Fibroblast of lung (primary cell): ENCODE results near the gene ELMO2. TPM values are rescaled to one million over a fixed set of nuclear protein-coding genes. Genes with fewer than 3 reads are reported as not detected.

Experiments
- DNase-seq, 2 donors: peaks; one replicate each; pipeline versions ENCODE4 v3.0.0 to v3.0.0-alpha.2; 2010; ENCODE audit warnings: low read depth in 2 of 2
- H2AFZ ChIP-seq: 2 replicates; pipeline ENCODE4 v1.5.1; 2012; ENCODE audit warnings: low read length, control low read depth, inconsistent platforms
- H3K27ac ChIP-seq: 2 replicates; pipeline ENCODE4 v1.5.1; 2011; ENCODE audit warnings: low read length, control low read depth; ENCODE audit not compliant: insufficient read depth
- H3K27me3 ChIP-seq: 2 replicates; pipeline ENCODE4 v1.5.1; 2011; ENCODE audit warnings: mild to moderate bottlenecking, low read length; ENCODE audit not compliant: control insufficient read depth, insufficient read depth
- H3K36me3 ChIP-seq: 2 replicates; pipeline ENCODE4 v1.5.1; 2011; ENCODE audit warnings: low read length; ENCODE audit not compliant: control insufficient read depth, insufficient read depth
- H3K4me1 ChIP-seq: 2 replicates; pipeline ENCODE4 v1.5.1; 2011; ENCODE audit warnings: low read length; ENCODE audit not compliant: control insufficient read depth, insufficient read depth; ENCODE audit errors: extremely low read depth
- H3K4me2 ChIP-seq: 2 replicates; pipeline ENCODE4 v1.5.1; 2011; ENCODE audit warnings: low read length, control low read depth; ENCODE audit not compliant: insufficient read depth; ENCODE audit errors: extremely low read depth
- H3K4me3 ChIP-seq, 4 experiments: fragments of 200-600 bp in 1 of 4; sonication (generic) in 1 of 4; replicated peaks in 1 of 4; 2 replicates each; pipeline ENCODE4 v1.5.1; 2011 to 2016; ENCODE audit warnings: low read length in 4 of 4, low read depth in 3 of 4, mild to moderate bottlenecking in 3 of 4, control low read depth in 2 of 4, inconsistent platforms in 1 of 4, mixed read lengths in 1 of 4; ENCODE audit not compliant: insufficient read depth in 1 of 4; ENCODE audit errors: control extremely low read depth in 1 of 4
- H3K79me2 ChIP-seq: 2 replicates; pipeline ENCODE4 v1.5.1; 2012; ENCODE audit warnings: mild to moderate bottlenecking, low read length, inconsistent platforms; ENCODE audit not compliant: control insufficient read depth, insufficient read depth
- H3K9ac ChIP-seq: 2 replicates; pipeline ENCODE4 v1.5.1; 2011; ENCODE audit warnings: mild to moderate bottlenecking, low read length, control low read depth; ENCODE audit not compliant: insufficient read depth
- H3K9me3 ChIP-seq: 2 replicates; pipeline ENCODE4 v1.5.1; 2012; ENCODE audit warnings: low read depth, low read length; ENCODE audit not compliant: control insufficient read depth, insufficient read depth
- H4K20me1 ChIP-seq: 2 replicates; pipeline ENCODE4 v1.5.1; 2011; ENCODE audit warnings: low read length; ENCODE audit not compliant: control insufficient read depth, insufficient read depth; ENCODE audit errors: extremely low read depth
- CTCF ChIP-seq, 2 donors: IDR thresholded peaks in 1 of 2; conservative IDR thresholded peaks in 1 of 2; 1 replicate in 1 of 2; 2 replicates in 1 of 2; pipeline ENCODE4 v1.5.1; 2011 to 2012; ENCODE audit warnings: low read length in 2 of 2, control low read depth in 1 of 2, inconsistent platforms in 1 of 2, low read depth in 1 of 2, mild to moderate bottlenecking in 1 of 2
- EZH2 ChIP-seq: IDR thresholded peaks from 2 replicates; pipeline ENCODE4 v1.5.1; 2012; ENCODE audit warnings: low read length, control low read depth, mild to moderate bottlenecking; ENCODE audit errors: missing control alignments
- polyA plus RNA-seq, 2 donors: library from polyadenylated mRNA; depleted of rRNA in 1 of 2; stranded (reverse) in 1 of 2; unstranded in 1 of 2; fragments of >200 nt; gene quantifications; 2 replicates each; pipeline ENCODE4 v1.2.1, GENCODE V29; 2011 to 2012; ENCODE audit warnings: missing spikeins in 1 of 2
- total RNA-seq: library from RNA; depleted of rRNA; stranded (reverse); fragments of >200 nt; gene quantifications from 2 replicates; pipeline ENCODE4 v1.2.1, GENCODE V29; 2014

Gene ELMO2
- total and polyA plus RNA-seq, 2 donors (not counting 1 experiment from before 2014, with no cell fraction given) = 33.7 to 43.8 TPM

- no peak overlapping the region for H3K27ac ChIP-seq
- no peak for DNase-seq
- no peaks in the 10 kb centered on the region for H3K36me3 ChIP-seq
- no peaks in the 10 kb centered on the region for H3K4me1 ChIP-seq
- H3K27me3 ChIP-seq = peaks cover 3% of the 10 kb centered on the region
- no peak overlapping the region for H3K4me2 ChIP-seq
- H2AFZ ChIP-seq = no peak overlapping the region
- H4K20me1 ChIP-seq = no peaks in the 10 kb centered on the region
- TF ChIP-seq CTCF (conservative IDR thresholded peaks at IDR 0.05 in 1 of 2, IDR thresholded peaks at IDR 0.05 in 1 of 2; ENCODE audit: low read depth in 1 of 2, low read length in 2 of 2) (no peak), EZH2 (no peak)
- H3K4me3 ChIP-seq = no peak overlapping the region
- H3K9ac ChIP-seq = no peak overlapping the region
- no peaks in the 10 kb centered on the region for H3K9me3 ChIP-seq
- no peaks in the 10 kb centered on the region for H3K79me2 ChIP-seq
Observed at GRCh38 chr20:46414608-46415007, 8.2 kb upstream of the ELMO2 start.

- Histone ChIP-seq H2AFZ (no peak overlapping the region), H3K4me1 (no peaks in the 10 kb centered on the region), H4K20me1 (no peaks in the 10 kb centered on the region), H3K36me3 (no peaks in the 10 kb centered on the region), H3K4me2 (no peak overlapping the region), H3K27me3 (peaks cover 3% of the 10 kb centered on the region), H3K4me3 (no peak overlapping the region), H3K9ac (no peak overlapping the region), H3K9me3 (no peaks in the 10 kb centered on the region), H3K79me2 (no peaks in the 10 kb centered on the region), H3K27ac (no peak overlapping the region)
- DNase-seq = no peak
- no peak for TF ChIP-seq EZH2
- TF ChIP-seq CTCF (conservative IDR thresholded peaks at IDR 0.05 in 1 of 2, IDR thresholded peaks at IDR 0.05 in 1 of 2; ENCODE audit: low read depth in 1 of 2, low read length in 2 of 2) = no peak
Observed at GRCh38 chr20:46411637-46412036, 5.2 kb upstream of the ELMO2 start.

DNA sequence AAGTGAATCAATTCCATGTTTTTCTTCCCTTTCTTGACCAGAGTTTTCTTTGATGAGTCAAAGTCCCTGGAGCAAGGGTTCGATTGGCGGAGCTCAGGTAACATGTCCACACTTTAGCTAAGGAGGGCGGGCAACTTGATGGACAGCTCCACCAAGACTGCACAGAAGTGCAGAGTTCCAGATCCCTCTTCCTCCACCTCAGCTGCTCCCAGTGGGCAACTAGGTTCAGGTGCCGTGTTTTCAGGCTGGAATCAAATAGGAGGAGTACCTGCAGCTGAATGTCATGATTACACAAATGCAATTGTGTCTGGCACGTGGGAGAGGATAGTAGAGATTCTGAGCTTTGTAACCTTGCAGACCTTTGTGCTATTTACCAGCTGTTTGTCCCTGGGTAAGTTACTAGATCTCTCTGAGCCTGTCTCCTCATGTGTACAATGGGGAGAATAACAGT lies 1.9 kb upstream of the ELMO2 start:
- H3K4me2 ChIP-seq = no peak overlapping the region
- no peaks in the 10 kb centered on the region for H3K9me3 ChIP-seq
- H3K27me3 ChIP-seq = no peaks in the 10 kb centered on the region
- TF ChIP-seq CTCF (conservative IDR thresholded peaks at IDR 0.05 in 1 of 2, IDR thresholded peaks at IDR 0.05 in 1 of 2; ENCODE audit: low read depth in 1 of 2, low read length in 2 of 2) (no peak), EZH2 (no peak)
- no peak for DNase-seq
- no peaks in the 10 kb centered on the region for H3K4me1 ChIP-seq
- peaks cover 17% of the 10 kb centered on the region for H3K79me2 ChIP-seq
- H3K27ac ChIP-seq = no peak overlapping the region
- no peak overlapping the region for H2AFZ ChIP-seq
- no peak overlapping the region for H3K9ac ChIP-seq
- H3K36me3 ChIP-seq = no peaks in the 10 kb centered on the region
- no peak overlapping the region for H3K4me3 ChIP-seq
- H4K20me1 ChIP-seq = no peaks in the 10 kb centered on the region
